PC-9 (cell line): Measurements from ENCODE around the gene KRTAP3-3. TPM values are rescaled to one million over a fixed set of nuclear protein-coding genes. Genes with fewer than 3 reads are reported as not detected.

Experiments
- BruUV-seq: library from RNA; stranded (reverse); fragments of 400-500 nt; replicated peaks from 2 replicates; lab custom pipeline; 2021; lab: Mats Ljungman, UMichigan
- CTCF ChIA-PET: fragments of 300-600 bp; sonication (Branson Sonifier 250); formaldehyde crosslinking; loops from one replicate; lab custom pipeline; 2022; ENCODE audit warnings: antibody characterized with exemption; lab: Charles Lee
- POLR2A ChIA-PET: fragments of 300-600 bp; sonication (Branson Sonifier 250); formaldehyde crosslinking; loops from one replicate; lab custom pipeline; 2022; ENCODE audit warnings: antibody characterized with exemption; ENCODE audit not compliant: unreplicated experiment; lab: Charles Lee
- DNase-seq, 2 experiments: peaks; one replicate each; pipeline versions ENCODE4 v3.0.0 to v3.0.0-alpha.2; 2015 to 2022; ENCODE audit warnings: mixed read lengths in 1 of 2
- H2AFZ ChIP-seq: fragments of 200-600 bp; sonication (generic); 2 replicates; pipeline ENCODE4 v1.8.1; 2017; ENCODE audit warnings: antibody characterized with exemption
- H3F3A ChIP-seq: fragments of 200-600 bp; sonication (generic); 2 replicates; pipeline ENCODE4 v1.8.1; 2017; ENCODE audit warnings: antibody characterized with exemption, mild to moderate bottlenecking, low read depth; ENCODE audit not compliant: insufficient read depth
- H3K27ac ChIP-seq: fragments of 200-600 bp; sonication (generic); 2 replicates; pipeline ENCODE4 v1.6.1; 2016; ENCODE audit warnings: mixed run types
- H3K27me3 ChIP-seq: fragments of 200-600 bp; sonication (generic); 2 replicates; pipeline ENCODE4 v1.6.1; 2016; ENCODE audit warnings: low read depth, mixed run types; ENCODE audit not compliant: insufficient read depth
- H3K36me3 ChIP-seq: fragments of 200-600 bp; sonication (generic); 2 replicates; pipeline ENCODE4 v1.6.1; 2016; ENCODE audit warnings: low read depth, mixed run types
- H3K4me1 ChIP-seq: fragments of 200-600 bp; sonication (generic); replicated peaks from 2 replicates; pipeline ENCODE4 v1.6.1; 2016; ENCODE audit warnings: mixed run types; ENCODE audit not compliant: insufficient read depth
- H3K4me2 ChIP-seq: fragments of 200-600 bp; sonication (generic); 2 replicates; pipeline ENCODE4 v1.6.1; 2017; ENCODE audit warnings: mixed run types
- H3K4me3 ChIP-seq: fragments of 200-600 bp; sonication (generic); 2 replicates; pipeline ENCODE4 v1.6.1; 2016; ENCODE audit warnings: mixed run types
- H3K79me2 ChIP-seq: fragments of 200-600 bp; sonication (generic); 2 replicates; pipeline ENCODE4 v1.6.1; 2017; ENCODE audit warnings: low read depth, mixed run types
- H3K9me2 ChIP-seq: fragments of 200-600 bp; sonication (generic); 2 replicates; pipeline ENCODE4 v1.8.1; 2017; ENCODE audit warnings: mild to moderate bottlenecking; ENCODE audit not compliant: insufficient read depth
- H3K9me3 ChIP-seq: fragments of 200-600 bp; sonication (generic); 2 replicates; pipeline ENCODE4 v1.8.1; 2016; ENCODE audit warnings: low read depth; ENCODE audit not compliant: insufficient read depth
- H4K20me1 ChIP-seq: fragments of 200-600 bp; sonication (generic); 2 replicates; pipeline ENCODE4 v1.8.1; 2017; ENCODE audit not compliant: insufficient read depth
- EZH2 ChIP-seq: fragments of 200-600 bp; sonication (generic); IDR thresholded peaks from 2 replicates; pipeline ENCODE4 v1.8.0; 2017; ENCODE audit warnings: antibody characterized with exemption, low read depth
- intact Hi-C: fragments of 100-400 bp; cut with micrococcal nuclease; formaldehyde crosslinking; loops from one replicate; pipeline ENCODE4 v1.10.0; 2022; ENCODE audit not compliant: unreplicated experiment
- total RNA-seq: library from RNA; stranded (reverse); gene quantifications from 2 replicates; pipeline ENCODE4 v1.2.3, GENCODE V29; 2021
- TF ChIP-seq, protein P1 (sequence below): fragments of 200-600 bp; sonication (generic); conservative IDR thresholded peaks from 2 replicates; pipeline ENCODE4 v1.6.1; 2017; ENCODE audit warnings: mixed run types, antibody characterized with exemption, mild to moderate bottlenecking, moderate library complexity

Gene KRTAP3-3
- total RNA-seq, 1 experiment from 2014 or later, result not detected

DNA sequence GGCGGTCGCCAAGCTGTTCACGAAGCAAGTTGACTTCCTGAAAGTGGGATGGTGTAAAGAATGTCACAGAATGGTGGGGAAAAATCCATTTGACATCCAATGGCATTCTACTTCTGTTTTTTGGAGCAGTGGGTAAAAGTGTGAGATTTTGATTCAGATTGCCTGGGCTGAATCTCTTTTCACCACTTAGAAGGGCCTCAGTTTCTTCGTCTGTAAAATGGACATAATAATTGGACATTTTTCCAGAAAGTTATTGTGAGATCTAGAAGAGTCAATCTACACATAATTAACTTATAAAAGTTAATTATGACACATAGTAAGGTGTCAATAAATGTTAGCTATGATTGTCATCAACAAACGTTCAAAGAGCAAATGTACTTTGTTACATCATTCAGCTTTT, 12.8 kb downstream of the KRTAP3-3 start:
- H3K27ac ChIP-seq, result no peak overlapping the region
- no peaks in the 10 kb centered on the region for H3K4me1 ChIP-seq
- no peaks in the 10 kb centered on the region for H3K27me3 ChIP-seq
- no peaks in the 10 kb centered on the region for H4K20me1 ChIP-seq
- H3F3A ChIP-seq, result no peaks in the 10 kb centered on the region
- H2AFZ ChIP-seq, result no peak overlapping the region
- H3K9me3 ChIP-seq, result no peaks in the 10 kb centered on the region
- no peak overlapping the region for H3K4me2 ChIP-seq
- no peaks in the 10 kb centered on the region for H3K79me2 ChIP-seq
- TF ChIP-seq, protein P1, sequence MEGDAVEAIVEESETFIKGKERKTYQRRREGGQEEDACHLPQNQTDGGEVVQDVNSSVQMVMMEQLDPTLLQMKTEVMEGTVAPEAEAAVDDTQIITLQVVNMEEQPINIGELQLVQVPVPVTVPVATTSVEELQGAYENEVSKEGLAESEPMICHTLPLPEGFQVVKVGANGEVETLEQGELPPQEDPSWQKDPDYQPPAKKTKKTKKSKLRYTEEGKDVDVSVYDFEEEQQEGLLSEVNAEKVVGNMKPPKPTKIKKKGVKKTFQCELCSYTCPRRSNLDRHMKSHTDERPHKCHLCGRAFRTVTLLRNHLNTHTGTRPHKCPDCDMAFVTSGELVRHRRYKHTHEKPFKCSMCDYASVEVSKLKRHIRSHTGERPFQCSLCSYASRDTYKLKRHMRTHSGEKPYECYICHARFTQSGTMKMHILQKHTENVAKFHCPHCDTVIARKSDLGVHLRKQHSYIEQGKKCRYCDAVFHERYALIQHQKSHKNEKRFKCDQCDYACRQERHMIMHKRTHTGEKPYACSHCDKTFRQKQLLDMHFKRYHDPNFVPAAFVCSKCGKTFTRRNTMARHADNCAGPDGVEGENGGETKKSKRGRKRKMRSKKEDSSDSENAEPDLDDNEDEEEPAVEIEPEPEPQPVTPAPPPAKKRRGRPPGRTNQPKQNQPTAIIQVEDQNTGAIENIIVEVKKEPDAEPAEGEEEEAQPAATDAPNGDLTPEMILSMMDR, result no peak
- no peak for TF ChIP-seq EZH2
- intact Hi-C loops, result no loop called here
- POLR2A ChIA-PET, result no interaction called here
- no TSS peak for BruUV-seq
- no peaks in the 10 kb centered on the region for H3K9me2 ChIP-seq
- H3K36me3 ChIP-seq, result no peaks in the 10 kb centered on the region
- CTCF ChIA-PET, result interaction anchor here (0.6 kb wide), 1 partner anchor 50 kb away, joined by 3 read pairs; no protein-coding TSS in a partner anchor
- no peak for DNase-seq
- H3K4me3 ChIP-seq, result no peak overlapping the region

DNA sequence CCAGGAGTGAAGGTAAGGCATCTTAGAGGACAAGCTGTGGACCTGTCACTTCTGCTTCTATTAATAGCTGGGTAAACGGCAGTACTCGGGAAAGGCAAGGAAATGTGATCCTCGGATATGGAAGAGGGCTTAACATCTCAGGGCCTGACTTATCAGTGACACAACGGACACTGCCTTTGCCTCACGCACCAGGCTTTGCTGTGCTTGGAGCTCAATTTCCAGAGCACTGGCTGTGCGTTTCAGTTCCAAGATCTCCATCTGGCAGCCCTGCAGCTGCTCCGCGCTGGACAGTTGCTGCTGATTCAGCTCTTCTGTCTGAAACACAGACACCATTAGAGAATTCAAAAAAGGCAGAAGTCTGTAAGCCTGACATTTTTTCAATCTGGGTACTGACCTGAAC, 13.4 kb downstream of the KRTAP3-3 start:
- CTCF ChIA-PET, result no interaction called here

DNA sequence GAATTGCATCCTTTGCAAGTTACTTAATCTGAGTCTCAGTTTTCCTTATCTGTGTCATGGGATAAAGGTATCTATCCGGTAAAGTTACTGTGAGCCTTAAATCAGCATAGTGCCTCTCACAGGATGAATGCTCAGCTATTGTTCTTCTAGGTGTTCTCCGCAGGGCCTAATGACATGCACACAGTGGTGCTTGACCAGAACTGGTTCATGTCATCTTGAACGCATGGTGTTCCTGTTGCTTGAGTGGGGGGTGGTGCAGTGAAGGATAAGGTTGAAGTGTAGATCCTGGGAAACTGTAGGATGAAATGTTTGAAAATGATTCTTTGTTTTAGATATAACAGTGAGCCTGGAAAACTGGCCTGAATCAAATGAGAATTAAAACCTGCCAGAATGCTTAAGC, 13.8 kb downstream of the KRTAP3-3 start:
- intact Hi-C loops, result no loop called here
- Histone ChIP-seq H3K4me3 (no peak overlapping the region), H3K27ac (no peak overlapping the region), H4K20me1 (no peaks in the 10 kb centered on the region), H3K9me3 (no peaks in the 10 kb centered on the region), H3K27me3 (no peaks in the 10 kb centered on the region), H3K9me2 (no peaks in the 10 kb centered on the region), H2AFZ (no peak overlapping the region), H3K4me1 (no peaks in the 10 kb centered on the region), H3K4me2 (no peak overlapping the region), H3K36me3 (no peaks in the 10 kb centered on the region), H3F3A (no peaks in the 10 kb centered on the region), H3K79me2 (no peaks in the 10 kb centered on the region)
- DNase-seq, result no peak
- ChIA-PET CTCF (no interaction called here), POLR2A (no interaction called here)
- BruUV-seq, result no TSS peak
- no peak for TF ChIP-seq EZH2
- TF ChIP-seq, protein P1, result no peak

More for the DNA sequence above, 13.4 kb downstream of the KRTAP3-3 start:
- H3K4me2 ChIP-seq, result no peak overlapping the region
- H3K9me3 ChIP-seq, result no peaks in the 10 kb centered on the region
- TF ChIP-seq, protein P1, result no peak
- no peak for TF ChIP-seq EZH2
- intact Hi-C loops, result no loop called here
- no TSS peak for BruUV-seq
- no peak overlapping the region for H2AFZ ChIP-seq
- no peaks in the 10 kb centered on the region for H4K20me1 ChIP-seq
- no peaks in the 10 kb centered on the region for H3F3A ChIP-seq
- H3K4me3 ChIP-seq, result no peak overlapping the region
- H3K36me3 ChIP-seq, result no peaks in the 10 kb centered on the region
- H3K4me1 ChIP-seq, result no peaks in the 10 kb centered on the region
- no peak overlapping the region for H3K27ac ChIP-seq
- no peaks in the 10 kb centered on the region for H3K79me2 ChIP-seq
- H3K9me2 ChIP-seq, result no peaks in the 10 kb centered on the region
- no peaks in the 10 kb centered on the region for H3K27me3 ChIP-seq
- DNase-seq, result no peak
- POLR2A ChIA-PET, result no interaction called here
